Measurements from ENCODE around the gene GAPDH. TPM values are rescaled to one million over a fixed set of nuclear protein-coding genes. Genes with fewer than 3 reads are reported as not detected.

GAPDH gene
- total and polyA plus RNA-seq, 10 of the 15 experiments (the other 5 are each of a cell fraction or from before 2014, with no cell fraction given): 5,606 to 14,240 (median 9,400) TPM

GRCh38 chr12:6550294-6551062 lies 16.2 kb downstream of the GAPDH start:
- H3K4me3 ChIP-seq: no peak overlapping the region
- intact Hi-C loops (cut with micrococcal nuclease; ENCODE audit: unreplicated experiment) (loop anchor here (5.0 kb wide), 1 partner anchor 227 kb away; no protein-coding TSS in a partner anchor), in situ Hi-C loops (cut with MboI) (no loop called here)
- H2AFZ ChIP-seq (ENCODE audit: control insufficient read depth, low read depth, low read length): no peak overlapping the region
- FAIRE-seq (no peak), ATAC-seq (no peak), DNase-seq (ENCODE audit: low read depth, low spot score) (no peak)
- 89% methylated on average over 24 of the region's 24 CpGs for WGBS (ENCODE audit: insufficient coverage, insufficient replicate concordance, low lambda C conversion rate, missing lambda C conversion rate)
- H3K36me3 ChIP-seq (ENCODE audit: control insufficient read depth in 2 of 2, insufficient read depth in 2 of 2, low read length in 1 of 2): peaks cover 16 to 19% of the 10 kb centered on the region in 2 experiments
- no TSS peak for BruUV-seq (replicated peaks)
- H3K4me1 ChIP-seq (ENCODE audit: control insufficient read depth, insufficient read depth, low read length): peaks cover 10% of the 10 kb centered on the region
- no peaks in the 10 kb centered on the region for H4K20me1 ChIP-seq (ENCODE audit: control insufficient read depth, insufficient read depth)
- ChIA-PET CTCF (interaction anchor here (0.8 to 7.4 kb wide), 5 partner anchors 10 to 126 kb away, joined by 3 to 69 read pairs (median 6); no protein-coding TSS in a partner anchor), POLR2A (interaction anchor here (0.8 kb wide), 1 partner anchor 60 kb away, joined by 3 read pairs; no protein-coding TSS in a partner anchor), SMC1A (ENCODE audit: uncharacterized antibody, unreplicated experiment) (interaction anchor here (1.3 to 4.3 kb wide), 2 partner anchors 13 to 126 kb away, joined by 3 to 24 read pairs; no protein-coding TSS in a partner anchor), RAD21 (ENCODE audit: unreplicated experiment) (interaction anchor here (0.6 to 1.4 kb wide), 3 partner anchors 10 to 148 kb away, joined by 3 to 4 read pairs (median 4); no protein-coding TSS in a partner anchor)
- no peaks in the 10 kb centered on the region for H3K27me3 ChIP-seq (replicated peaks in 1 of 2; ENCODE audit: control insufficient read depth in 2 of 2, insufficient read depth in 2 of 2, low read length in 1 of 2)
- H3K9me3 ChIP-seq (replicated peaks; ENCODE audit: control insufficient read depth, insufficient read depth, low read length): no peaks in the 10 kb centered on the region
- H3K27ac ChIP-seq (ENCODE audit: control insufficient read depth, insufficient read depth): no peak overlapping the region
- H3K4me2 ChIP-seq (ENCODE audit: control insufficient read depth, insufficient read depth): no peak overlapping the region
- H3K9ac ChIP-seq (ENCODE audit: control insufficient read depth, insufficient read depth, low read length): no peak overlapping the region
- peaks cover 42% of the 10 kb centered on the region for H3K79me2 ChIP-seq (ENCODE audit: control insufficient read depth, insufficient read depth, low read length)
- TF ChIP-seq KLF5 (IDR thresholded peaks at IDR 0.05; ENCODE audit: partially characterized antibody) (no peak), GATAD2B (conservative IDR thresholded peaks at IDR 0.05; ENCODE audit: low read depth) (no peak), ZNF217 (IDR thresholded peaks at IDR 0.05) (no peak)

GRCh38 chr12:6551063-6551461 lies 16.7 kb downstream of the GAPDH start:
- FAIRE-seq (no peak), DNase-seq (ENCODE audit: low read depth, low spot score) (no peak), ATAC-seq (no peak)
- Histone ChIP-seq H3K79me2 (ENCODE audit: control insufficient read depth, insufficient read depth, low read length) (peaks cover 47% of the 10 kb centered on the region), H3K9ac (ENCODE audit: control insufficient read depth, insufficient read depth, low read length) (no peak overlapping the region), H3K4me3 (no peak overlapping the region), H3K4me2 (ENCODE audit: control insufficient read depth, insufficient read depth) (no peak overlapping the region), H3K4me1 (ENCODE audit: control insufficient read depth, insufficient read depth, low read length) (peaks cover 10% of the 10 kb centered on the region), H3K36me3 (ENCODE audit: control insufficient read depth in 2 of 2, insufficient read depth in 2 of 2, low read length in 1 of 2) (peaks cover 14 to 17% of the 10 kb centered on the region in 2 experiments), H3K9me3 (replicated peaks; ENCODE audit: control insufficient read depth, insufficient read depth, low read length) (no peaks in the 10 kb centered on the region), H3K27ac (ENCODE audit: control insufficient read depth, insufficient read depth) (no peak overlapping the region), H2AFZ (ENCODE audit: control insufficient read depth, low read depth, low read length) (no peak overlapping the region), H3K27me3 (replicated peaks in 1 of 2; ENCODE audit: control insufficient read depth in 2 of 2, insufficient read depth in 2 of 2, low read length in 1 of 2) (no peaks in the 10 kb centered on the region), H4K20me1 (ENCODE audit: control insufficient read depth, insufficient read depth) (no peaks in the 10 kb centered on the region)
- BruUV-seq (replicated peaks): no TSS peak
- SMC1A ChIA-PET (ENCODE audit: uncharacterized antibody, unreplicated experiment): interaction anchor here (1.3 to 4.3 kb wide), 2 partner anchors 14 to 126 kb away, joined by 3 to 24 read pairs; no protein-coding TSS in a partner anchor
- intact Hi-C loops (cut with micrococcal nuclease; ENCODE audit: unreplicated experiment): loop anchor here (5.0 kb wide), 1 partner anchor 226 kb away; no protein-coding TSS in a partner anchor
- CTCF ChIA-PET: interaction anchor here (0.8 to 7.4 kb wide), 6 partner anchors 11 to 127 kb away, joined by 3 to 69 read pairs (median 10); no protein-coding TSS in a partner anchor
- 97% methylated on average over 16 of the region's 18 CpGs for WGBS (ENCODE audit: insufficient coverage, insufficient replicate concordance, low lambda C conversion rate, missing lambda C conversion rate)
- in situ Hi-C loops (cut with MboI): no loop called here
- POLR2A ChIA-PET: interaction anchor here (0.8 to 3.4 kb wide), 2 partner anchors 12 to 60 kb away, joined by 3 to 19 read pairs; no protein-coding TSS in a partner anchor
- RAD21 ChIA-PET (ENCODE audit: unreplicated experiment): interaction anchor here (0.6 to 1.4 kb wide), 3 partner anchors 10 to 147 kb away, joined by 3 to 4 read pairs (median 4); no protein-coding TSS in a partner anchor
- TF ChIP-seq FOXK2 (IDR thresholded peaks at IDR 0.05): no peak
- no peak for TF ChIP-seq NFYB (IDR thresholded peaks at IDR 0.05; ENCODE audit: insufficient read depth, low read depth, low read length)
- TF ChIP-seq RCOR1 (conservative IDR thresholded peaks at IDR 0.05; ENCODE audit: low read depth, low read length): no peak
- TF ChIP-seq ZSCAN29 (IDR thresholded peaks at IDR 0.05): no peak
- no peak for TF ChIP-seq ZBTB11 (CRISPR knock-in tag; IDR thresholded peaks at IDR 0.05)
- TF ChIP-seq E4F1 (IDR thresholded peaks at IDR 0.05; ENCODE audit: borderline replicate concordance, partially characterized antibody): no peak
